ENCODE data around the gene LTBP4.

LTBP4 gene

DNA sequence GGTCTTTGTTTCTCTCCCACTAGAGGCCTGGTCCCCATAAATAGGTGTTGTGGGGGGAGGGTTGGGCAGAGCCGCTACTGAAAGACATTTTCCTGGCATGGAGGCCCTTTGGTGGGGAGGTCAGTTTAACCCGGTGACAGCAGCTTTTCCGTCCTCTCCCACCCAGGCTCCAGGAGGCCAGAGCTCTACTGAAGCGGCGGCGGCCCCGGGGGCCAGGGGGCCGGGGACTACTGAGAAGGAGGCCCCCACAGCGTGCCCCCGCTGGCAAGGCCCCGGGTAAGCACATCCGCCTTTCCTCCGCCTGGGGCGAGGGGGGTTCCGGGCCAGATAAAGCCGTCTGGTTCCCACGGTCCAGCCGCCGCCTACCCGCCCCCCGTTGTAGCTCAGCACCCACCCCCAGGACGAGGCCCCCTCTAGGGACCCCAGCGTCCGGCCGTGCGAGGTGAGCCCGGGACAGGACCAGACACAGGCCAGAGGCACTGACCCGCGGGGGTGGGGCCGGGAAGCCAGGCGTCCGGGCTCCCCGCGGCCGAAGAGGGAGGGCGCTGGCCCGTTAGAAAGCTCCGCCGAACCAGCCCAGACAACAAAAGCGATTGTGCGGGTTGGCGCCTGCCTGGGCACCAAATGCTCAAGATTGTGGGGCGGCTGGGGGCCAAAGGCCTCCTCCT, 1.1 kb upstream of the LTBP4 start:
- Histone ChIP-seq H3K4me3 (IDR thresholded peaks at IDR 0.05; ENCODE audit: insufficient read depth, low read depth, low read length) (no peak overlapping the region), H3K36me3 (ENCODE audit: insufficient read depth) (no peaks in the 10 kb centered on the region), H3K4me2 (peak overlapping the region; percentile 13; the same call in 1 of the 2 replicates), H4K20me1 (ENCODE audit: insufficient read depth) (no peaks in the 10 kb centered on the region), H2AFZ (ENCODE audit: low read depth) (no peak overlapping the region), H3K9ac (no peak overlapping the region), H3K4me1 (ENCODE audit: low read depth, poor library complexity, severe bottlenecking) (peaks cover 69% of the 10 kb centered on the region), H3K27me3 (ENCODE audit: insufficient read depth, low read depth) (peaks cover 54% of the 10 kb centered on the region), H3K27ac (no peak overlapping the region), H3K79me2 (ENCODE audit: insufficient read depth, low read depth) (no peaks in the 10 kb centered on the region)
- TF ChIP-seq, protein P1, sequence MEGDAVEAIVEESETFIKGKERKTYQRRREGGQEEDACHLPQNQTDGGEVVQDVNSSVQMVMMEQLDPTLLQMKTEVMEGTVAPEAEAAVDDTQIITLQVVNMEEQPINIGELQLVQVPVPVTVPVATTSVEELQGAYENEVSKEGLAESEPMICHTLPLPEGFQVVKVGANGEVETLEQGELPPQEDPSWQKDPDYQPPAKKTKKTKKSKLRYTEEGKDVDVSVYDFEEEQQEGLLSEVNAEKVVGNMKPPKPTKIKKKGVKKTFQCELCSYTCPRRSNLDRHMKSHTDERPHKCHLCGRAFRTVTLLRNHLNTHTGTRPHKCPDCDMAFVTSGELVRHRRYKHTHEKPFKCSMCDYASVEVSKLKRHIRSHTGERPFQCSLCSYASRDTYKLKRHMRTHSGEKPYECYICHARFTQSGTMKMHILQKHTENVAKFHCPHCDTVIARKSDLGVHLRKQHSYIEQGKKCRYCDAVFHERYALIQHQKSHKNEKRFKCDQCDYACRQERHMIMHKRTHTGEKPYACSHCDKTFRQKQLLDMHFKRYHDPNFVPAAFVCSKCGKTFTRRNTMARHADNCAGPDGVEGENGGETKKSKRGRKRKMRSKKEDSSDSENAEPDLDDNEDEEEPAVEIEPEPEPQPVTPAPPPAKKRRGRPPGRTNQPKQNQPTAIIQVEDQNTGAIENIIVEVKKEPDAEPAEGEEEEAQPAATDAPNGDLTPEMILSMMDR (conservative IDR thresholded peaks at IDR 0.05; ENCODE audit: low read depth, low read length), result no peak

DNA sequence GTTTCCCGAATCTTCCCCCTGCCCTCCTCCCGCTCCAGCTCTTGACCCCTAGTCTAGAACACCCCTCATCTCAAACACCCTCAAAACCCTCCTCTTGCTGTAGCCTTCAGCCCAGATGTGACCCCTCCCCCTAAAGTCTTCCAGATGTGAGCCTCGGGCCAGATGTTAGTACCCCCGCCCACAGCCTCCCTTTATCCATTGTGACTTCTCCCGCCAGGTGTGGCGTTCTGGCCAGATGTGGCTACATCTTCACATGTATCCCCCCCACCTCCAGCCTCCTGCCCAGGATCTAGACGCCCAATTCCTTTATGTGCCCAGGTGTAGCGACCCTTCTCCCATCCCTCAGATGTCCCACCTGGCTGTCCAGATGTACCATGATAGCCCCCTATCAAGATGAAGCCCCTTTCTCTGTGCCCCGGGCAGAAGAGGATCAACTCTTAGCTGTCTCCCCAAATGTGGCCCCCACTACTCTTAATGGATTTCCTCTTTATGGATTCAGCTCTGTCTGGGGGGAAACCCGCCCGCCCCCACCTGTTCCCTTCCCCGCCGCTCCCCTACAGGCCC, 517 bp upstream of the LTBP4 start:
- H4K20me1 ChIP-seq (ENCODE audit: insufficient read depth), result no peaks in the 10 kb centered on the region
- peaks cover 69% of the 10 kb centered on the region for H3K4me1 ChIP-seq (ENCODE audit: low read depth, poor library complexity, severe bottlenecking)
- TF ChIP-seq, protein P1 (conservative IDR thresholded peaks at IDR 0.05; ENCODE audit: low read depth, low read length), result 0 out of 2 replicates have a peak, but pooled peaks have one; percentile 13
- H3K27ac ChIP-seq, result no peak overlapping the region
- H2AFZ ChIP-seq (ENCODE audit: low read depth), result peak overlapping the region; percentile 26; the same call in 1 of the 2 replicates
- H3K9ac ChIP-seq, result no peak overlapping the region
- peaks cover 54% of the 10 kb centered on the region for H3K27me3 ChIP-seq (ENCODE audit: insufficient read depth, low read depth)
- H3K79me2 ChIP-seq (ENCODE audit: insufficient read depth, low read depth), result no peaks in the 10 kb centered on the region
- H3K36me3 ChIP-seq (ENCODE audit: insufficient read depth), result no peaks in the 10 kb centered on the region
- H3K4me3 ChIP-seq (IDR thresholded peaks at IDR 0.05; ENCODE audit: insufficient read depth, low read depth, low read length), result no peak overlapping the region
- H3K4me2 ChIP-seq, result peak overlapping the region; percentile 41; the same call in 1 of the 2 replicates

DNA sequence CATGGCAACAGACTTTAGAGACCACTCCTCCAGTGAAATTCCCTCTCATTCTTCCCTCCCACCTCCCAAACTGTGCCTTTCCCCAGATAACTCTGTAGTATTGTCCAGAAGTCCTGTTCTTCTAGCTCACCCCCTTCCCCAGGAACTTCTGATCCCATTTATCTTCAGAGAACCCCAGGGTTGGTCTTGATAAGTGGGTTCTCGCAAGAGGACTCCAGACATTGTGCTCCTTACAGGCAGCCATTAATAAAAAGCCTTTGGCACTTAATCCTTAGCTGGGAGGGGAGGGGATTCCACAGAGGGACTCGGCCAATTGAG, 1.9 kb downstream of the LTBP4 start:
- Histone ChIP-seq H3K27me3 (ENCODE audit: insufficient read depth, low read depth) (peaks cover 36% of the 10 kb centered on the region), H3K4me1 (ENCODE audit: low read depth, poor library complexity, severe bottlenecking) (peaks cover 62% of the 10 kb centered on the region), H3K4me3 (IDR thresholded peaks at IDR 0.05; ENCODE audit: insufficient read depth, low read depth, low read length) (no peak overlapping the region), H3K36me3 (ENCODE audit: insufficient read depth) (no peaks in the 10 kb centered on the region), H3K27ac (no peak overlapping the region; the same call in 1 of the 2 replicates), H2AFZ (ENCODE audit: low read depth) (peak overlapping the region; percentile 76; the same call in 1 of the 2 replicates), H3K79me2 (ENCODE audit: insufficient read depth, low read depth) (no peaks in the 10 kb centered on the region), H3K9ac (no peak overlapping the region), H4K20me1 (ENCODE audit: insufficient read depth) (no peaks in the 10 kb centered on the region), H3K4me2 (peak overlapping the region; percentile 93)
- TF ChIP-seq, protein P1 (conservative IDR thresholded peaks at IDR 0.05; ENCODE audit: low read depth, low read length), result no peak

DNA sequence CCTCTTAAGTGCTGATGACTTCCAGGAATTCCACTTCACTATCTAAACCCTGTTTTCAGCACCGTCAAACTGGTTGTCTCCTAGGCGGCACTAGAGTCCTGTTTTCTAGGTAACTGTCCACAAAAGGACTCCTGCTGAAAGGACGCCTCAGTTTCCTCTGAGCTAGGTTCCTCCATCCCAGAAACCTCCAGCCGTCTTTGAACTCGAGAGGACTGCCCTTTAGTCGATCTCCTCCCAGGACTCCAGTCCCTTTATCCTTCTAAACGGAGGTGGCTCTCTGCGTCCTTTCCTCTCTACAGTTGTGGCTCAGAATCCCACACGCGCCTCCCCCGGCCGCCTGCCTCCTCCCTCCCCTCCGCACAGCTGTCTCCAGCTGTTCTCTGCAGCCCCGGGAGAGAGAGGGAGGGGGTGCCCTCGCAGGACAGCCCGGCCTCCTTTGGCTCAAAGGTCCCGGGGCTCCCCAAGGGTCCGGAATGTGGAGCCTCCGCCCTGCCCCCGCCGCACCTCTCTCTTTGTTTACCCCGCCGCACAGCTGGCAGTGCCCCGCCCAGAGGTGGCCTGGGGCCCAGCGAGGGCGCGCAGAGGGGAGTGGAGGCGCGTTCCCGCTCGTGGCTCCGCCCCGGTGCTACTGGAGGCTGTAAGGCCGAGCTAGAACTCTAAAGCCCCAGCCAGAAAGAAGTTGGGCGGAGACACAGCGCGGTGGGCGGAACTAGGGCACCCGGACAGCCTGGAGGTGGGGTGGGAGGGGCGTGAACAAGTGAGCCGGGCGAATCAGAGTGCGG, 2.4 kb downstream of the LTBP4 start:
- Histone ChIP-seq H3K36me3 (ENCODE audit: insufficient read depth) (no peaks in the 10 kb centered on the region), H3K27me3 (ENCODE audit: insufficient read depth, low read depth) (peaks cover 31% of the 10 kb centered on the region), H3K27ac (no peak overlapping the region; the same call in 1 of the 2 replicates), H4K20me1 (ENCODE audit: insufficient read depth) (no peaks in the 10 kb centered on the region), H2AFZ (ENCODE audit: low read depth) (peak overlapping the region; percentile 76; the same call in 1 of the 2 replicates), H3K4me3 (IDR thresholded peaks at IDR 0.05; ENCODE audit: insufficient read depth, low read depth, low read length) (no peak overlapping the region), H3K4me2 (peak overlapping the region; percentile 93), H3K79me2 (ENCODE audit: insufficient read depth, low read depth) (no peaks in the 10 kb centered on the region), H3K9ac (no peak overlapping the region), H3K4me1 (ENCODE audit: low read depth, poor library complexity, severe bottlenecking) (peaks cover 58% of the 10 kb centered on the region)
- TF ChIP-seq, protein P1 (conservative IDR thresholded peaks at IDR 0.05; ENCODE audit: low read depth, low read length), result no peak

All from KMS-11 (cell line).